ENCODE results near the gene MED1. TPM values are rescaled to one million over a fixed set of nuclear protein-coding genes. Genes with fewer than 3 reads are reported as not detected.
"Not testable (repeated sequence)": the region's sequence is repeated elsewhere in the genome, so short reads cannot be mapped to it uniquely, and the experiment has no call there.

The MED1 gene
- polyA plus RNA-seq, 3 donors: 52.8 to 59.5 (median 54.2) TPM

DNA sequence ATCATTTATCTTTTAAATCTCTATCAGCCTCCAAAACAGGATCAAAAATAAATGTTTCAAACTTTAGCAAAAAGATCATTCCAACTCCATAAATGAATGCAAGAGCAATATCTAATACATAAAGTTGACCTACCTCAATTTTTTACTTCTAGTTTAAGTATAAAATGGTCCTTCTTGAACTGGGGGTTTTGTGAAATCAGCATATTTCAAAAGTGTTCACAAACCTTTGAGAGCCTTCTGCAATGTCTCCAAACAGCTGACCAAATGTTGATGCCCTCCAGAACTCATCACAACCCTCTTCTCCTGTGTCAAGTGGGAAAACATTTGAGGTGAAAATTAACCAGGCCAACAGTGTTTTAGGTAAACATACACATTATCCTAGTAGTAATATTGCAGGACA lies 7.7 kb downstream of the MED1 start:
- DNase-seq (ENCODE audit: low read depth in 3 of 3, low spot score in 2 of 3): no peak

DNA sequence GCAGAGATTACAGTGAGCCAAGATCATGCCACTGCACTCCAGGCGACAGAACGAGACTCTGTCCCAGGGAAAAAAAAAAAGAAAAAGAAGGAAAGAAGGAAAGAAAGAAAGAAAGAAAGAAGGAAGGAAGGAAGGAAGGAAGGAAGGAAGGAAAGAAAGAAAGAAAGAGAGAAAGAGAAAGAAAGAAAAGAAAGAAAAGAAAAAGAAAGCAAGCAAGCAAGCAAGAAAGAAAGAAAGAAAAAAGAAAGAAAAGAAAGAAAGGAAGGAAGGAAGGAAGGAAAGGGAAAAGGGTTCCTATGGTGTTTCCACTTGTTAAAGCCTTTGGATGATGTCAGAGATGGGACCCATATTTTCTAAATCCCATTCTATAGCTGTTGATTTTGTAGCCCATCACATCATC lies 11.2 kb downstream of the MED1 start:
- DNase-seq (ENCODE audit: low read depth in 3 of 3, low spot score in 2 of 3): not testable (repeated sequence)

- no peak for DNase-seq (ENCODE audit: low read depth in 3 of 3, low spot score in 2 of 3)
Measured at GRCh38 chr17:39429600-39429999, 21.5 kb downstream of the MED1 start.

DNA sequence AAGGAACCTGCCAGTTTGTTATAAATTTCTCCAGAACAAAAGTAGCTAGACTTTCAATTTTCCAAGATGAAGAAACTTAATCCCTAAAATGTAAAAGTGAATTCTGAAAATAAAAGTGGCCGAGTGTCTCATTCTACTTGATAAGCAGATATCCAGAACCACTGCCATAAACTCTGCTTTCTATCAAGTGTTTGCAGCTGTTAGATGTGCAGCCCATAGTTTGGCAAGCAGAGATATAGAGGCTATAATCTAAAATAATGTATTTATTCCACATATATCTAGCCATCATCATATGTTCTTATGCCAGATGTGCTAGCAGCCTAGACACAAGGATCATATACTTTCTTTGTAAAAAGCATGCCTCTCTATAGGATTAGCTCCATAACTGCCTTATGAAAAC lies 34.9 kb downstream of the MED1 start:
- no peak for DNase-seq (ENCODE audit: low read depth in 3 of 3, low spot score in 2 of 3)

- DNase-seq (ENCODE audit: low read depth in 3 of 3, low spot score in 2 of 3): no peak
Measured at GRCh38 chr17:39410279-39410678, 40.8 kb downstream of the MED1 start.

DNA sequence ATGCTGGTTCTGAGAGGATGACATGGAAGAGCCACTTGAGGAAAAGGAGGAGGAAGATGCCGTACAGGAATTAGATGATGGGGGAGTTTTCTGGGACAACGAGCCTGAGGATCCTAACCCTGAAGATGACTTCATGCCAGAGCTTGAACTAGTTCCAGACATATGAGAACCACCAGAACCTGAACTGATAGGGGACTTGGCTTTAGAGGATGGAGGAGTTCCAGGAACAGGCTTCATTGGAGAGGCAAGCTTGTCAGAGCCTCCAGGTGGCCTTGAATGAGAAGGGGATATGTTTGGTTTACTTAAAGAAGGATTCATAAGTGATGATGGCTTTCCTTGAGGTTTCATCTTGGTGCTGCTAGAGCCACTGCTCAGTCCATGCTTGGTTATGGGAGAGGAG lies 42.7 kb downstream of the MED1 start:
- no peak for DNase-seq (ENCODE audit: low read depth in 3 of 3, low spot score in 2 of 3)

- no peak for DNase-seq (ENCODE audit: low read depth in 3 of 3, low spot score in 2 of 3)
Measured at GRCh38 chr17:39406951-39407350, 44.1 kb downstream of the MED1 start.

- DNase-seq (ENCODE audit: low read depth in 3 of 3, low spot score in 2 of 3): no peak
Measured at GRCh38 chr17:39405436-39405835, 45.6 kb downstream of the MED1 start.

GRCh38 chr17:39404542-39405378 lies 46.3 kb downstream of the MED1 start:
- DNase-seq (ENCODE audit: low read depth in 3 of 3, low spot score in 2 of 3): no peak

DNA sequence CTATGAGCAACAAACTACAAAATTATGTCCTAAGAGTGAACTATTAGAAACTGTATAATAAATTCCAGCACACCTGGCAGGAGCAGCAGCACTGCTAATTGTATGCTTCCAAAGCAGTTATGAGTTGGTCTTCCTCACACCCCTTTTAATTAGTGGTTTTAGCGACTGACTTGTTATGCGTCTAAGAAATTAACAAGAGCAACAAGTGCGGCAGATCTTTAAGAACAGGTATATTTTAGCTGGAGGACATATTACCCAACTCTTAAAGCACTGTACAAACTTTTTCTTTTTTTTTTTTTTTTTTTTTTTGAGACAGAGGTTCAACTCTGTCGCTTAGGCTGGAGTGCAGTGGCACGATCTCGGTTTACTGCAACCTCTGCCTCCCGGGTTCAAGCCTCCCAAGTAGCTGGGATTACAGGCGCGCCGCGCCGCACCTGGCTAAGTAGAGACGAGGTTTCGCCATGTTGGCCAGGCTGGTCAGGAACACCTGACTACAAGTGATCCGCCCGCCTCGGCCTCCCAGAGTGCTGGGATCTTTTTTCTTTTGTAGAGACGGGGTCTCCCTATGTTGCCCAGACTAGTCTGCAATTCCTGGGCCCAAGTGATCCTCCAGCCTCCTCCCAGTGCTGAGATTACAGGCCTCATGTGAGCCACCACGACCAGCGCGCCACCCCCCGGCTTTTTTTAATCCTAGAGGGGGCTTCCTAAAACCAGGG lies 48.0 kb downstream of the MED1 start:
- no peak for DNase-seq (ENCODE audit: low read depth in 3 of 3, low spot score in 2 of 3)

DNA sequence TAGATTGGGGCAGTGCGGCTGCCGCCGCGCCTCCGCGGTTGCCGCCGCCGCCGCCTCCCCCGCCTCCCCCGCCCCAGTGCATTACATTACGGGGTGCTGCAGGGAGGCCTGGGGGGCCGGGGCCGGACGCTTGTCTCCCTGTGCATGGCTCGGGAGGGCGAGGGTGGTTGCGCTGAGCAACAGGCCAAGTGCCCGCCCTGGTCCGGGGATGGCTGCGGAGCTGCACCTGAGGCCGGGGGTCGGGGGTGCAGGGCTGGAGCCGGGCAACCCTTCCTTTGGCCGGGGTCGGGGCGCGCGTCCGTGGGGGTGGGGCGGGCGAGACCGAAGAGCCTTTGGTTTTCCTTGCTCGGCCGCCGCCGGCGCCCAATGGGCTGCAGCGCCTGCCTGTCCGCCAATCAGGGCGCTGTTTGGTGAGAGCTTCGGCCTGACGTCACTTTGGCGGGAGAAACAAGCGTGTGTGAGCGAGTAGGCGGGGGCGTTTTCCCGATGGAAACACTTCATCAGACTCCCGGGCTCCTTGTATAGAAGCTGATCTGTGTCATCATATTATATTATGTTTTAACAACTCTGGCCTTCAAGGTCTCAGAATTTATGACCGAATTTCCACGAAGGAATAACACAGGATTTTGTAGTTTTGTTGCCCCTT lies 48.7 kb downstream of the MED1 start:
- DNase-seq (ENCODE audit: low read depth in 3 of 3, low spot score in 2 of 3): peak; percentile 72 to 92 (median 80)

DNA sequence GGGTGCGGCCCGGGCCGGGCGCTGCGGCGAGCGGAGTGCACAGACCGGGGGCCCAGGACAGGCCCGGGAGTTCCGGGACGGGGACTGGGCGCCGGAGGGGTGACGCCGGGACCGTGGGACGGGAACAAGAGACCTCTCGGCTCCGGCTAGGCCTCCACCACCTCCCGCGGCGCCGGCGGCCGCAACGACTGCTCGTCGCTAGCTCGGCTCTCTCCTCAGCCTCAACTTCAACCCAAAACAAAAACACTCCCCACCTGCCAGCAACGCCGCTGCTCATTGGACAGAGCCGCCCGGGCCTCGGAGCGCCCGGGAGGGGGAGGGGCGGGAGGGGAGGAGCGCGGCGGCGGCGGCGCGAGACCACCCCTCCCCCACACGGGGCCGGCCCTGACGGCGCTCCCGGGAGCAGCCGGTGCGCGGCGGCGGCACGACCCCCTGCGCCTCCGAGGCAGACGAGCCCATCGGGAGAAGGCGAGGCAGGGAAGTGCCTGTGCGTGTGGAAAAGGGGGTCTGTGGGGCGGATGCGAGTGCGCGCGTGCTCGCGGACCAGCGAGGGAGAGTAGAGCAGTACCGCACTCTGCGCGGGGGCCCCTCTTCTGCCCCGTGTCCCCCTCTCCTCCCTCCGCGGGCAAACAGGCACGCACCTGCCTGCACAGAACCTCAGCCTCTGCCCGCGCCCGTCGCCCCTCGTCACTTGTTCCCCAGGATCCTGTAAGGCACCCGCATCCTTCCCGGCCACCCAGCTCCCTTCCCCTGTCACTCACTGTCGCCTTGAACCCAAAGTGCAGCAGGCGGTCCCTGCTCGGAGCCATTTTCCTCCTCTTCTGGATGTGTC lies 49.4 kb downstream of the MED1 start, which contains the start of gene FBXL20:
Gene FBXL20 (minus strand): TSS at position 215 of the 832 bp plus-strand sequence. CDS start 224 bp downstream, outside the sequence.
- DNase-seq (ENCODE audit: low read depth in 3 of 3, low spot score in 2 of 3): peak; percentile 68 to 90 (median 90)

DNA sequence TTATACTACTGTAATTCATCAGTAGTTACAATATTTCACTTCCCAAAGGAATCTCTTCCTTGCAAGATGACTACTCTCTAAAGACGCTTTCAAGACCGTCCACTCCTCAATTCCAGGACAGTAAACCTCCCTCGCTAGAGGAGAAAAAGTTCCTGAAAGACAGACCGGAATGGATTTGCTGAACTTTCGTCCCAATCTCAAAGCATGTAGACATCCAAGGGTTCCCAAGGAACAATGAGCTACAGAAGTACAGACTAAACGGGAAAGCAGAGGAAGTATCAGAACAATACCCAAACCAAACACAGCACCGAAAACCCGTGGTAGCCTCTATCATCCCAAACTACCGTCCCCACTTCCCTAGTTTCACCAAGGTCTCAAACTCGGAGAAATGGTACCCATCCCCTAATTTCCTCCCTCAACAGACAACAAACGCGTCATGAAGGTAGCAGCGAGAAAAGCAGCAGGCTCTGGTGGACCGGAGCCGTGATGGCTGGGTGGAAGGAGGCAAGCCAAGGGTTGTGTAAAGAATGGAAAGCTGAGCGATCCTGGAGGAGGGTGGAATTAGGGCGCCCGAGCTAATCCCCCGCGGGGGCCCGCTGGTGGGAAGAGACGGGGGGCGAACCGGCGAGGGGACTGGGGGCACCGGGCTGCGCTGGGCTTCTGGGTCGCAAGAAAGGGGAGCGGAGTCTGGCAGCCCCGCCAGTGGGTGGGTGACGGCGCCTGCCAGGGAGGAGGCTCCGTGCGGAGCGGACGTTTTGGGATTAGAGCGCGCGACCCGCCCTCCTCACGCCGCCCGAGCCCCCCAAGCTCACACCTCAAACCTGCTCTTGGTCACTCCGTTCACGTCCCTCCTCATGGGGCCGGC lies 50.3 kb downstream of the MED1 start:
- peak in 2 of 3 donors; percentile 12 to 23 for DNase-seq (ENCODE audit: low read depth in 3 of 3, low spot score in 2 of 3)

- no peak for DNase-seq (ENCODE audit: low read depth in 3 of 3, low spot score in 2 of 3)
Measured at GRCh38 chr17:39399791-39400190, 51.3 kb downstream of the MED1 start.

DNA sequence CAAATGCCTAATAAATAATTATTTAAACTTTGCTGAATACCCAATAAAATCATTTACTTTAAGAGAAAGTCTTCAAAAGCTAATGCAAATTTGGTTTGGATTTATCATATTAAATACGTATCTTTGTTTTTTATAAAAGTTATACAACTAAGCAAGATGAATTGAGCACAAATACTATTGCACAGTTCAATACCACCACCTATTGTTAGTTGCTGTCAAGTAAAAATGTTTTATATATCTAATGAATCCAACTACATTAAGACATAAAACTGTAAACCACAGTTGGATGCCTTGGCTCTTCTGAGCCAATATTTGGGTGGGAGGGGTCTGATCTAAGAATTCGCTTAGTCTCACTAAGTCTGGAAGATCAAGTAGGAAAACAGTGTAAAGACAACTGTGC lies 57.3 kb downstream of the MED1 start:
- DNase-seq (ENCODE audit: low read depth in 3 of 3, low spot score in 2 of 3): no peak

DNA sequence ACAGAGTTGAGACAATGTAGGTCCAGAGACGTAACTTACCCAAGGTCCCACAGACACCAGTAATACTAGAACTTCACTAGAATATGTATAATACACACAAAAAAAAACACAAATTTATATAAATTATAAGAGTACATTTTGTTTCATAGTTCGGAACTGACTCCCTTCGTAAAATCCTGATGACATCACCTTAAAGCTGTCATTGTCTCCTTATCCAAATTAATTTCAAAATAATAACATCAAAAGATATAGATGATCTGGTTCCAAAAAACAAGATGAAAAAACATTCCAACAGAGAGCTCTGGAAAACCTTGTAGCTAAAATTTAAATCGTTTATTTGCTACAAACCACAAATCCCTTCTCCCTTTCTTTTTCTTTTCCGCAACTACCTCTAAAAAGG lies 59.6 kb downstream of the MED1 start:
- no peak for DNase-seq (ENCODE audit: low read depth in 3 of 3, low spot score in 2 of 3)

DNA sequence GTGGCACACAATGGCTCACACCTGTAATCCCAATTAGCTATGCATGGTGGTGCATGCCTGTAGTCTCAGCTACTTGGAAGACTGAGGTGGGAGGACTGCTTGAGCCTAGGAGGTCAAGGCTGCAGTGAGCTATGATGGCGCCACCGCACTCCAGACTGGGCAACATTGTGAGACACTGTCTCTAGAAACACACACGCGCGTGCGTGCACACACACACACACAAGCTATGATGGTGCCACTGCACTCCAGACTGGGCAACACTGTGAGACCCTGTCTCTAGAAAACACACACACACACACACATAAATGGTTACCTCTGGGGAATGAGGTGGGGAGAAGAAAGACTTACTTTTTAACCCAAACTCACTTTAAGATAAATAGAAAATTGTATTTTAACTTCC lies 66.0 kb downstream of the MED1 start:
- DNase-seq (ENCODE audit: low read depth in 3 of 3, low spot score in 2 of 3): no peak

DNA sequence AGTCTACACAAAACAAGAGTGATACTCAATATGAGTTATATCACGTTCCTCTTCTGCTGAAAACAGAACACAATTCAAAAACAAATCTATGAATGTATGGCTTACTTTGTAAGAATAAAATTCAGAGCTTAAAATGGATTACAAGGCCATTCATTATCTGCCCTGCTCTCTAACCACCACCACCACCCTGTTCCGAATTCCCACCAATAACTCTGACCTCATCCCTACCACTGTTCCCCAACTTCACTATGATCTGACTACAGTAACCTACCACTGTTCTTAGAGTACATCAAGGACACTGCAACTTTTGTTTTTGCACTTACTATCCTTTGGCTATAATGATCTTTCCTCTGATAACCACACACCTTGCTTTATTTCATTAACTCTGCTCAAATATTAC lies 70.9 kb downstream of the MED1 start:
- DNase-seq (ENCODE audit: low read depth in 3 of 3, low spot score in 2 of 3): no peak

DNA sequence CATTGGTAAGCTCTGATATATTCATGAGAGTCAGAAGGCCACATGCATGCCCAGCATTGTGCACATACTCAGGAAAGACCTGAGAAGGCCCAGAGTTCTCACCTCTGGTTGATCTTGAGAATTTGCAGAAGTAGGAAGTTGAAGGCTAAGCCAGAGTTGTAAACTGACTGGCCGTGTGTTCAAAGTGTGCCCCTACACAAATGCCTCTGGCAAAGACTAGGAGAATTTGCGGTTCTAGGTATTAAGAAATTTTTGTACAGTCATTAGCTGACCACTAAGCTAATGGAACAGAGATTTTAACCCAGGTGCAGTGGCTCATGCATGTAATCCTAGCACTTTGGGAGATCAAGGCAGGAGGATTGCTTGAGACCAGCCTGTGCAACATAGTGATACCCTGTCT lies 74.6 kb downstream of the MED1 start:
- no peak for DNase-seq (ENCODE audit: low read depth in 3 of 3, low spot score in 2 of 3)

GRCh38 chr17:39367805-39368204 lies 83.3 kb downstream of the MED1 start:
- DNase-seq (ENCODE audit: low read depth in 3 of 3, low spot score in 2 of 3): not testable (repeated sequence)
